GM18870 (cell line): ENCODE results near the gene NEU4.

Experiments
- ATAC-seq: cut with Tn5 transposase; IDR thresholded peaks from one replicate; pipeline ENCODE4 v1.9.1; 2021; ENCODE audit warnings: moderate library complexity; ENCODE audit not compliant: unreplicated experiment

Gene NEU4

DNA sequence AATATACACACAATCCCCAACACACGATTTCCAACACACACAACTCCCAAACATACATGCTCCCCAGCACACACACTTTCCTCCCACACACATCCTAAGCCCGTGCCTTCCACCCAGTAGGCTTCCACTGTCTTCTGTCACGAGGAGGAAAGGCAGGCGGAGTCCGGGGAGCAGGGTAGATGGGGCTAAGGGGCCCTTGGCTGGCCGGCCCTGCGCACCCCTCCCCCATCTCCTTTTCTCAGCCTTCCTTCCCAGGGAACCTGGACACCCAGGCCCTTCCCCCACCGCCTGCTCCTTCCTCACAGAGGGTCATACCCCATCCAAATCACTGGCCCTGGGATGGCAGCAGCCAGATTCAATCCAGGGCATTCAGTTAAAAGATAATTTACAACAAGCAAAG, 53.1 kb downstream of the NEU4 start:
- ATAC-seq: no peak

DNA sequence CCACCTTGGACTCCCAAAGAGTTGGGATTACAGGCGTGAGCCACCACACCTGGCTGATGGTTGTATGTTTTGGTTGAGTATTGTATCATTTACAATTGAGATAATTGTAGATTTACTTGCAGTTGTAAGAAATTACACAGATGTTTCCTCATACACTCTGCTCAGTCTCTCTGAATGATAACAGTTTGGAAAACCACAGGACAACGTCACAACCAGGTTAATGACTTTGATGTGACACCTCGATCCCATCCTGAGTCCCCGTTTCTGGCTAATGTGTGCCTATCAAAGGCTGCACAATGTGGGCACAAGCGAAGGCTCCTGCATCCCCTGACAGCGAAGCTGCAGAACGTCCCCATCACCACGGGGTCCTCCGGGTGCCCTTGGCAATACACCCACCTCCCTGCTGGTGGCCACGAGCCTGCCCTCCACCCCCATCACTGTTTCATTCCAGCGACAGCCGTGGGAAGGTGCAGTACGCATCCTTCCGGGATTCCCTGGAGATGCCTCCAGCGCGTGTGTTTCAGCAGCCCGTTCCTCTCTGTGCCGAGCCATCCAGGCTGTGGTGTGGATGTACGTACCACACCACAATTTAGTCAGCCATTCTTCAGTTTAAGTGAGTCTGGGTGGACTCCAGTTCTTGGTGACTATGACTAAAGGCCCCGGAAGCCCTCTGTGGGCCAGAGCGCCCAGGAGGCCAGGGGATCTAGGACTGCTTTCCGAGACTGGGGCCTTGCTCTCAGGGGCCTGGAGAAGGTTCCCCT, 54.0 kb downstream of the NEU4 start:
- no peak for ATAC-seq

DNA sequence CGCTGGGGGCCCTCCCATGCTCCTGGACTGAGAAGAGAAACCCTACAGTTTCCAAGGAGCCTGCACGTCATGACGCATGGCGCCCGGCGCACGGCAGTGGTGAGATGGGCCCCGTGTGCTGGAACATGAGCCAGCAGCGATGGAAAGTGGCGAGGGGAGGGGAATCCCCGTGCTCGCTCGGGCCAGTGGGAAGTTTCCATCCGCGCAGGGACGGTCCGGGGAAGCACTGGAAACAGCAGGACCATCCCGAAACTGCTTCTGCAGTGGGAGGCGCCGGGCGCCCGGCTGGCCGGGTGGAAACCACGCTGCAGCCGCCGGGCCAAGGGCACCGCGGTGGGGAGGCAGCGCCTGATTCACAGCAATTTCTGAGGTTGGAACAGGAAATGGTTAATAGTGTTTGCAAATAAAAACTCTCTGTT, 54.6 kb downstream of the NEU4 start:
- ATAC-seq: no peak

- no peak for ATAC-seq
These were observed 55.3 kb downstream of the NEU4 start for GRCh38 chr2:241864168-241864849.

- no peak for ATAC-seq
These were observed 55.8 kb downstream of the NEU4 start for GRCh38 chr2:241864850-241865213.

- ATAC-seq: no peak
These were observed 56.5 kb downstream of the NEU4 start for GRCh38 chr2:241865416-241865956.

GRCh38 chr2:241865957-241866789, 57.2 kb downstream of the NEU4 start:
- ATAC-seq: no peak
